Measurements from ENCODE around the gene TDRD6. TPM values are rescaled to one million over a fixed set of nuclear protein-coding genes. Genes with fewer than 3 reads are reported as not detected.

The TDRD6 gene
- total and polyA plus RNA-seq, 2 donors (not counting 1 experiment from before 2014, with no cell fraction given), result 0.01 to 0.33 TPM

GRCh38 chr6:46730921-46731461, 43.3 kb downstream of the TDRD6 start:
- no peaks in the 10 kb centered on the region for H3K36me3 ChIP-seq (ENCODE audit: control insufficient read depth, insufficient read depth, low read length)

GRCh38 chr6:46733341-46733801, 45.7 kb downstream of the TDRD6 start:
- no peaks in the 10 kb centered on the region for H3K9me3 ChIP-seq (ENCODE audit: control insufficient read depth, insufficient read depth, low read depth, low read length)
- H3K27ac ChIP-seq (ENCODE audit: insufficient read depth, low read length), result no peak overlapping the region
- H3K9ac ChIP-seq (ENCODE audit: insufficient read depth, low read length), result no peak overlapping the region
- no peak for DNase-seq (ENCODE audit: low read depth in 2 of 2)
- no peaks in the 10 kb centered on the region for H3K4me1 ChIP-seq (ENCODE audit: control insufficient read depth, extremely low read depth, insufficient read depth, low read length)
- H2AFZ ChIP-seq (ENCODE audit: low read length), result no peak overlapping the region
- H3K4me2 ChIP-seq (ENCODE audit: extremely low read depth, insufficient read depth, low read length), result no peak overlapping the region
- H3K79me2 ChIP-seq (ENCODE audit: control insufficient read depth, insufficient read depth, low read length), result no peaks in the 10 kb centered on the region
- peaks cover 28% of the 10 kb centered on the region for H3K27me3 ChIP-seq (ENCODE audit: control insufficient read depth, insufficient read depth, low read length)
- H3K36me3 ChIP-seq (ENCODE audit: control insufficient read depth, insufficient read depth, low read length), result no peaks in the 10 kb centered on the region
- H3K4me3 ChIP-seq (replicated peaks in 1 of 4; ENCODE audit: control extremely low read depth in 1 of 4, insufficient read depth in 1 of 4, low read depth in 3 of 4, low read length in 4 of 4), result no peak overlapping the region
- TF ChIP-seq CTCF (conservative IDR thresholded peaks at IDR 0.05 in 1 of 2, IDR thresholded peaks at IDR 0.05 in 1 of 2; ENCODE audit: low read depth in 1 of 2, low read length in 2 of 2), result no peak
- H4K20me1 ChIP-seq (ENCODE audit: control insufficient read depth, extremely low read depth, insufficient read depth, low read length), result no peaks in the 10 kb centered on the region

More at GRCh38 chr6:46730921-46731461, 43.3 kb downstream of the TDRD6 start:
- H3K9ac ChIP-seq (ENCODE audit: insufficient read depth, low read length), result no peak overlapping the region
- no peaks in the 10 kb centered on the region for H3K9me3 ChIP-seq (ENCODE audit: control insufficient read depth, insufficient read depth, low read depth, low read length)
- H3K27ac ChIP-seq (ENCODE audit: insufficient read depth, low read length), result no peak overlapping the region
- H3K79me2 ChIP-seq (ENCODE audit: control insufficient read depth, insufficient read depth, low read length), result no peaks in the 10 kb centered on the region
- DNase-seq (ENCODE audit: low read depth in 2 of 2), result no peak
- TF ChIP-seq CTCF (conservative IDR thresholded peaks at IDR 0.05 in 1 of 2, IDR thresholded peaks at IDR 0.05 in 1 of 2; ENCODE audit: low read depth in 1 of 2, low read length in 2 of 2) (no peak), EZH2 (IDR thresholded peaks at IDR 0.05; ENCODE audit: low read length, missing control alignments) (no peak)
- no peaks in the 10 kb centered on the region for H4K20me1 ChIP-seq (ENCODE audit: control insufficient read depth, extremely low read depth, insufficient read depth, low read length)
- H3K4me3 ChIP-seq (replicated peaks in 1 of 4; ENCODE audit: control extremely low read depth in 1 of 4, insufficient read depth in 1 of 4, low read depth in 3 of 4, low read length in 4 of 4), result no peak overlapping the region
- peaks cover 27% of the 10 kb centered on the region for H3K27me3 ChIP-seq (ENCODE audit: control insufficient read depth, insufficient read depth, low read length)
- no peak overlapping the region for H2AFZ ChIP-seq (ENCODE audit: low read length)
- no peaks in the 10 kb centered on the region for H3K4me1 ChIP-seq (ENCODE audit: control insufficient read depth, extremely low read depth, insufficient read depth, low read length)
- H3K4me2 ChIP-seq (ENCODE audit: extremely low read depth, insufficient read depth, low read length), result no peak overlapping the region

- H3K27ac ChIP-seq (ENCODE audit: insufficient read depth, low read length), result no peak within 1 kb of the TSS
- peaks cover 28% of the 10 kb centered on the region for H3K27me3 ChIP-seq (ENCODE audit: control insufficient read depth, insufficient read depth, low read length)
- peak within 1 kb of the TSS; percentile 37 for H3K4me2 ChIP-seq (ENCODE audit: extremely low read depth, insufficient read depth, low read length)
- H3K9me3 ChIP-seq (ENCODE audit: control insufficient read depth, insufficient read depth, low read depth, low read length), result no peaks in the 10 kb centered on the region
- no peaks in the 10 kb centered on the region for H3K36me3 ChIP-seq (ENCODE audit: control insufficient read depth, insufficient read depth, low read length)
- TF ChIP-seq EZH2 (IDR thresholded peaks at IDR 0.05; ENCODE audit: low read length, missing control alignments), result peak; percentile 85
- no peak for TF ChIP-seq CTCF (conservative IDR thresholded peaks at IDR 0.05 in 1 of 2, IDR thresholded peaks at IDR 0.05 in 1 of 2; ENCODE audit: low read depth in 1 of 2, low read length in 2 of 2)
- H3K9ac ChIP-seq (ENCODE audit: insufficient read depth, low read length), result no peak within 1 kb of the TSS
- H3K4me3 ChIP-seq (replicated peaks in 1 of 4; ENCODE audit: control extremely low read depth in 1 of 4, insufficient read depth in 1 of 4, low read depth in 3 of 4, low read length in 4 of 4), result peak within 1 kb of the TSS in 3 of 4 experiments; percentile 15 to 60 (median 38)
- H2AFZ ChIP-seq (ENCODE audit: low read length), result no peak within 1 kb of the TSS
- no peaks in the 10 kb centered on the region for H3K4me1 ChIP-seq (ENCODE audit: control insufficient read depth, extremely low read depth, insufficient read depth, low read length)
- DNase-seq (ENCODE audit: low read depth in 2 of 2), result peak; percentile 16 to 24
- H3K79me2 ChIP-seq (ENCODE audit: control insufficient read depth, insufficient read depth, low read length), result no peaks in the 10 kb centered on the region
- H4K20me1 ChIP-seq (ENCODE audit: control insufficient read depth, extremely low read depth, insufficient read depth, low read length), result no peaks in the 10 kb centered on the region
These were observed 47.4 kb downstream of the TDRD6 start, which contains the start of gene PLA2G7 for GRCh38 chr6:46734867-46735719. TSS of gene PLA2G7 (minus strand) at chr6:46735375. CDS start at chr6:46722891, 12,484 bp downstream.
